GM18517 (cell line): ENCODE measurements around the gene MPP4.
A peak's percentile ranks its signal among the peaks of the same experiment; 100 is the strongest.
"Not testable (repeated sequence)": the region's sequence is repeated elsewhere in the genome, so short reads cannot be mapped to it uniquely, and the experiment has no call there.

Source experiments
- ATAC-seq: cut with Tn5 transposase; IDR thresholded peaks from one replicate; pipeline ENCODE4 v1.9.1; 2021; ENCODE audit warnings: mild to moderate bottlenecking, moderate library complexity; ENCODE audit not compliant: unreplicated experiment

Gene MPP4

DNA sequence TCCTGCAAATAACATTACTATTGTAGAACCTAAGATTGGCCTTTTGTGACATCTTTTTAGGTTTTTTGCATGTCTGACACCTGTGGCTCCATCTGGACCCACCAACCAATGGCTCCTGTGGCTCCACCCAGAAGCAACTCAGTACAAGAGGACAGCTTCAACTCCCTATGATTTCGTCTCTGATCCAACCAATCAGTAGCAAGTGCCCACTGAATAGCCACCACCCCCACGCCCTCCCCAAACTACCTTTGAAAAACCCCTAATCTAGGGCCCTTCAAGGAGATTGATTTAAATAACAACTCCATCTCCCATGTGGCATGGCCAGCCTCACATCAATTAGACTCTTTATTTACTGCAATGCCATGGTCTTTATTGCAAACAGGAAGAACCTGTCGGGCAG lies 23.6 kb downstream of the MPP4 start:
- ATAC-seq: no peak

DNA sequence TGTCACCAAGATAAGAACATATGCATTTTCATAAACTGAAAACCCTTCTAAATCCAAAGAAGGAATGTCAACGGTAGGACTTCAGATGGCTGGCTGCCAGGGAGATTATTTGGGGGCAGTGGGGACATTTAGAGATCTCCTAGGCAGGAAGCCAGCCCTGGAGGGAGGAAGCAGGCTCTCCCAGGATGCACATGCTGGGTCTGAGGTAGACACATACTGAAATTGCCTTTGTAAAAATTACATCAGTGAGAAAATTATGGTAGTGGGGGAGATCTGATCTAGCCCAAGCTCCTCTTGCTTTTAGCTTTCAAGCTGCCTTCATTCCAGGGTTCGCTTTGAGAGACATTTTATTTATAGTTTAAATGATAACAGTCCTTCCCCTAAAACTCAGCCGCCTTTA lies 24.1 kb downstream of the MPP4 start:
- ATAC-seq: no peak

DNA sequence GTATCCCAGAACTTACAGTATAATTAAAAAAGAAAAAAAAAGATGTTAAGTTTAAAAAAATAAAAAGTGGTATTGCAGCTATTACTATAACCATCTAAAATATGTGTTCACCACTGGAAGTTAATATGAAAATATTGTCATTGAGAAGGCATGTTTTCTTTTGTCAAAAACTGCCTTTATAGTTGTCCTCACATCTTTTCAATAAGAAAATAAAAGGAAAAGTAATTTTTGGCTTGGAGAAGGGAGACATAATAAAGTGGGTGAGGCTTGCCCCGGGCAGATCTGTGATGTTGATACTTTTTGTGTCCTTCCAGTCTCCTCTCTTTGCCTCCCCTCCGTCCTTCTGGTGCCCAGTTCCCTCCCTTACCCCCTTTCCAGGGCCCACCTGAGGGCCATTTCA lies 24.9 kb downstream of the MPP4 start:
- ATAC-seq: no peak

- ATAC-seq: not testable (repeated sequence)
Measured at GRCh38 chr2:201671205-201671604, 27.2 kb downstream of the MPP4 start.

DNA sequence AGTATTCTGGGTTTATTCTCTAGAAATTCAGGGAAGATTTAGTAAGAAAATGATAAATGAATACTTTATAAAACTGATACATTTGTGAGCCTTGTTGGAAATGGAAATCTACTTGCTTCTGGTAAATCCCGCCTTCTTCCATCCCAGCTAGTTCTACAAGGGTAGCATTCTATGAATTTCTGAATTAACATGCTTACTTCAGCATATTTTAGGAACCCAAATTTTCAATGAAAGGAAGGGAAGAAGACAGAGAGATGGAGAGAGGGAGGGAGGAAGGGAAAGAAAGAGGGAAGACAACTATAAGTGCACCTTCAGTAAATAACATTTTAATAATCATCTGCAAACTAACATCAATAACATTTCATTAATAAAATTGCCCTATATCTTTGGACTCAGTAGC lies 28.6 kb downstream of the MPP4 start:
- no peak for ATAC-seq

GRCh38 chr2:201668402-201668910 lies 30.0 kb downstream of the MPP4 start:
- no peak for ATAC-seq

GRCh38 chr2:201664334-201664733 lies 34.1 kb downstream of the MPP4 start:
- no peak for ATAC-seq

DNA sequence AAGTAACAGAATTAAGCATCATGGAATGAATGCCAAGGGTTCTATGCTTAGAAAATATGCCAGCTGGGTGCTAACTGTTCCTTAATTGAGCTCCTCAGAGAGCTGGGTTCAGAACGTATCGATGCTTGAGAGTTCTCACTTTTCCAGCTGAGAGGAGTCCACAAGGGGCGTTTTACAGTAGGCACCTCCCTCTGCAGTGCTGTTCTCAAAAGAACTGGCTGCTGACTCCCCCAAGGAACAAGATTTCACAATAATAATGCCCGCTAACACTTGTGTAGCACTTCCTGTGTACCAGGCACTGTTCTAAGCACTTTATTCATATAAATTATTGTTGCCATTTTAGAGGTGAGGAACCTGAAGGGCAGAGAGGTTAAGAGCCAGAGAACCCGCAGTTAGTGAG lies 37.1 kb downstream of the MPP4 start:
- ATAC-seq: no peak

GRCh38 chr2:201660293-201660895 lies 38.0 kb downstream of the MPP4 start:
- no peak for ATAC-seq

GRCh38 chr2:201656740-201657139 lies 41.7 kb downstream of the MPP4 start:
- no peak for ATAC-seq

DNA sequence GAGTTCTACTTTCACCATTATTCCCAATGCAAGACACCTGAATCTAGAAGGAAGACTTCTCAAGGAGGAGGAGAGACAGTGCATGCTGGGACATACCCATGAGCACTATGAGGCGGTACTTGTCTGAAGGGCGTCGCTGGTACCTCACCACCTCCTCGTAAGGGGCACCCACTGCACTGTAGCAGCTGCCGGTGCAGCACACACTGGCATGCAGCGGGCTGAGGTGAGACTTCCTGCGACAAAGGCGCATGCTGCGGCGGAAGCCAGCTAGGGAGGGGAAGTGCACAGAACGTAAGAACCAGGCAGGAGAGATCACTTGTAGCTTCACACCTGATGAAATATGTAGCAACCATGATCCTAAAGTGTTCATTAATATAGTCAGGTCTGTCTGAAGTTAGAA lies 42.3 kb downstream of the MPP4 start:
- no peak for ATAC-seq

- ATAC-seq: no peak
Measured at GRCh38 chr2:201654616-201655384, 43.6 kb downstream of the MPP4 start.

DNA sequence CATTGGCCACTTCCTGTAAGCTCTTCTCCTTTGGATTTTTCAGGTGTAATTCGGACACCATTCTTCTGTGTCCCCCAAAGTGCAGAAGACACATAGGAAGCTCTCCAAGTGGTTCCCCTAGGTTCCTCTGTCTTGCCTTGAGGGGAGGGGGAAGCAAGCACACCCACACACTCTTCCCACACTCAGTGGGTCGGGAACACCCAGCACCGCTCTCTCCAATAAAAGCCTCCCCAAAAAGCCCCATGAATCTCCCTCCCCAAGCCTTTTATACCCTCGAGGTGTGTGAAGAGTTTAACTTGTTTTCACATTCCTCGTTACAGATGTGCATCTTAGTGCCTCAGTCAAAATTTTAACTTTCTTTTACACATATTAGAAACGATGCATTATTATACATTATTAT lies 45.2 kb downstream of the MPP4 start:
- no peak for ATAC-seq

DNA sequence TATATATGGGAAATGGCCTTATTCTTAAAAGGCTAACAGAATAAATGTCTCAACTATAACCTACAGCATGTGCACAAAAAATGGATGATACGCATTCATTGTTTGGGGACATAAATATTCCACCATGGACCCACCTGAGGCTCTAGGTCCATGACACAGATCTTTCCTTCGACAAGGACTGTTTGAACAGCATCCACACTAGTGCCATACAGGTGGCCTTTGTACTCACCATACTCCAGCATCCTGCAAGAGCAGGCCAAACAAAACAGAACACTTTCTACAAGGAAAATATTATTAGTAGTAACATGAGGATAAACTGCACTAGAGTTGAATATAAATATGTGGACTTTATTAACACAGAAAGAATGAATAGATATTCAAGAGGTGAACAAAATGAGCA lies 49.0 kb downstream of the MPP4 start:
- no peak for ATAC-seq

DNA sequence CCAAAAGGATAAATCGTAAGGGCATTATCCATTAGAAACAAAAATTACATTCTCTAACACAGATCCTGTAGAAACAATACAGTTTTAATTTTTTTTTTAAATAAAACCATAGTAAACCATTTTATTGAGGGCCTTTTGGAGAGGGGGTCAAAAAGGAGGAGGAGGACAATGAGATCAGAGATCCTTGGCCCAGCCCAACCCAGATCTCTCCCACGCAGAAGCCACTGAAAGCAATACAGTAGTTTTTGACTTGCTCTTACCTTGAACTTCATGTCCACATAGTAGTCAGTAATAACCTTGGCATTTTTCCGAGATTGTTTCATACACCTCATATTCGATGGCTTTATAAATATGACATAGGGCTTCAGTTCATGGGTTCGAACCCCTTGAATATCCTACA lies 51.0 kb downstream of the MPP4 start:
- no peak for ATAC-seq

DNA sequence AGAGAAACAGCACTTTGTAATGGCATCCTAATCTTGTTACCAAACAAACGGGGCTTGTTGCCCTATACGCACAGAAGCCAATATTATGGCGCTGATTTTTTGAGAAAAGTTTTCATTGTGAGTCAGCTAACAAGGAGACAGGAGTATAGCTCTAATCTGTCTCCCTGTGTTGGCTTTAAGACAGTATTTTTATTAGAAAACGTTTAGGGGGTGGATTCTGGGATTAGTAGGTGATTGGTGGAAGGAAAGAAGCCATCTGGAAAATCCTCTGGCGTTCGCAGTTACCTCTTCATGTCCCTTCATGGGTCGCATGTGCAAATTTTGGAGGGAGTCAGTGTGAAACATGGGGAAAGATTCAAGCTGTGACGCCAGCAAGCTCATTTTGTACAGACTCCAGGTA lies 54.4 kb downstream of the MPP4 start:
- ATAC-seq: no peak

GRCh38 chr2:201643216-201643890 lies 55.1 kb downstream of the MPP4 start, which contains the start of gene TMEM237:
TMEM237 (minus strand) TSS chr2:201643503; CDS start chr2:201643400, 103 bp downstream.
- peak; percentile 32 for ATAC-seq

GRCh38 chr2:201642579-201643215 lies 55.7 kb downstream of the MPP4 start:
- peak; percentile 61 for ATAC-seq

GRCh38 chr2:201642086-201642578 lies 56.3 kb downstream of the MPP4 start:
- peak; percentile 49 for ATAC-seq

GRCh38 chr2:201639205-201639604 lies 59.2 kb downstream of the MPP4 start:
- ATAC-seq: no peak

DNA sequence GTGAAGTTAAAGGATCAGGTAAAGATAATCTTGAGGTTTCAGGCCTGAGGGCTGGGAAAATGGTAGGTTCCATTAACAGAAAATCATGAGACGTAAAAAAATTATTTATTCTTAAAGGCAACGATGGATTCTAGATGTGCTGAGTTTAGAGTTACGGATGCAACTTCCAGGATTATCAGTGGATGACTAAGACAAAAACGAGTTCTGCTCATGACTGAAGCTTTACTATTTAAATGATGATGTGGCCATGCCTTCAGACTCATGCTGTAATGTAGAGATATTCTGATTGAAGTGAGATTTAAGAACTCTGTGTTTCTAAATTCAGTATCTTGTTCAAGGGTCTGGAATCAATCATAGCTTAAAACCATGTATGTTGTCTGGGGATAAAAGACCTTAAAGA lies 60.1 kb downstream of the MPP4 start:
- ATAC-seq: no peak
